SK-N-SH treated with all-trans-retinoic acid at 6 μM for 48 hours (cell line): ENCODE data around the gene NAALADL2.

Source experiments
- ZC3H10 ChIP-seq: fragments of 250-450 bp; sonication (Bioruptor Pico); IDR thresholded peaks from 2 replicates; pipeline ENCODE4 v1.5.1; 2021; ENCODE audit warnings: mild to moderate bottlenecking, moderate library complexity
- ZFP3 ChIP-seq: fragments of 250-450 bp; sonication (Bioruptor Pico); IDR thresholded peaks from 2 replicates; pipeline ENCODE4 v1.5.0; 2020; ENCODE audit warnings: mild to moderate bottlenecking, moderate library complexity
- ZNF565 ChIP-seq: fragments of 450-650 bp; formaldehyde crosslinking; conservative IDR thresholded peaks from 2 replicates; pipeline ENCODE4 v1.5.0; 2020; ENCODE audit warnings: low read depth, mild to moderate bottlenecking, moderate library complexity
- TF ChIP-seq, protein P1 (sequence below): fragments of 250-450 bp; sonication (Bioruptor Pico); IDR thresholded peaks from 2 replicates; pipeline ENCODE4 v1.5.1; 2020; ENCODE audit warnings: low read depth, mild to moderate bottlenecking, moderate library complexity

DNA sequence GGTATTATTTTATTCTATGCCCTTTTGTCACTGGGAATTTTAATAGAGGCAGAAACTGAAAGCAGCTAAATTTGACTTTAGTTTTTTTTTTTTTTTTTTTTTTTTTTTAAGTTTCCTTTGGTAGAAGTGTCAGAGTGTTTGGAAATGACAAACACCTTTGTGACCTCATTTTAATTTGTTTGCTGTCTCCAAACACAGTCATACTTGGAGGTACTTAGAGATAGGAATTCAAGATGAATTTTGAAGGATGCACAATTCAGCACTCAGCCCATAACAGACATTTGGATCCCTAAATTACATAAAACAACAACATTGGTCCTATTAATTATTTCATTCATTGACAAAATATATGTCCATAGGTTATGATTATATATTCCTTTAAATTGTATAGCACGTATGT lies 43.4 kb upstream of the NAALADL2 start:
- TF ChIP-seq ZC3H10 (CRISPR knock-in tag), result no peak
- TF ChIP-seq ZNF565 (CRISPR knock-in tag), result no peak
- no peak for TF ChIP-seq ZFP3 (CRISPR knock-in tag)
- TF ChIP-seq, protein P1, sequence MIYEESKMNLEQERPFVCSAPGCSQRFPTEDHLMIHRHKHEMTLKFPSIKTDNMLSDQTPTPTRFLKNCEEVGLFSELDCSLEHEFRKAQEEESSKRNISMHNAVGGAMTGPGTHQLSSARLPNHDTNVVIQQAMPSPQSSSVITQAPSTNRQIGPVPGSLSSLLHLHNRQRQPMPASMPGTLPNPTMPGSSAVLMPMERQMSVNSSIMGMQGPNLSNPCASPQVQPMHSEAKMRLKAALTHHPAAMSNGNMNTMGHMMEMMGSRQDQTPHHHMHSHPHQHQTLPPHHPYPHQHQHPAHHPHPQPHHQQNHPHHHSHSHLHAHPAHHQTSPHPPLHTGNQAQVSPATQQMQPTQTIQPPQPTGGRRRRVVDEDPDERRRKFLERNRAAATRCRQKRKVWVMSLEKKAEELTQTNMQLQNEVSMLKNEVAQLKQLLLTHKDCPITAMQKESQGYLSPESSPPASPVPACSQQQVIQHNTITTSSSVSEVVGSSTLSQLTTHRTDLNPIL (CRISPR knock-in tag), result no peak
